OCI-LY7 (cell line): ENCODE data around the gene CDKAL1. TPM values are rescaled to one million over a fixed set of nuclear protein-coding genes. Genes with fewer than 3 reads are reported as not detected.

ENCODE experiments used
- BruUV-seq: library from RNA; stranded (reverse); fragments of 400-500 nt; replicated peaks from 2 replicates; lab custom pipeline; 2021; lab: Mats Ljungman, UMichigan
- CTCF ChIA-PET: fragments of 300-600 bp; sonication (Branson Sonifier 250); formaldehyde crosslinking; loops from one replicate; lab custom pipeline; 2022; ENCODE audit warnings: antibody characterized with exemption; ENCODE audit not compliant: unreplicated experiment; lab: Charles Lee
- POLR2A ChIA-PET: fragments of 300-600 bp; sonication (Branson Sonifier 250); formaldehyde crosslinking; loops from one replicate; lab custom pipeline; 2022; ENCODE audit warnings: antibody characterized with exemption; lab: Charles Lee
- DNase-seq: peaks from one replicate; pipeline ENCODE4 v3.0.0-alpha.2; 2015; ENCODE audit warnings: low spot score
- H2AFZ ChIP-seq: fragments of 200-600 bp; sonication (generic), shearing (Covaris generic); 2 replicates; pipeline ENCODE4 v1.6.1; 2014; ENCODE audit warnings: mild to moderate bottlenecking, antibody characterized with exemption, low read length, moderate library complexity
- H3K27ac ChIP-seq: fragments of 200-600 bp; sonication (generic); 2 replicates; pipeline ENCODE4 v1.5.1; 2014; ENCODE audit warnings: mixed run types, low read depth, mild to moderate bottlenecking, moderate library complexity, low read length, inconsistent platforms; ENCODE audit not compliant: poor library complexity, severe bottlenecking
- H3K36me3 ChIP-seq: fragments of 200-600 bp; sonication (generic); 2 replicates; pipeline ENCODE4 v1.6.1; 2014; ENCODE audit warnings: mild to moderate bottlenecking, antibody characterized with exemption, low read length, moderate library complexity, mixed read lengths; ENCODE audit not compliant: insufficient read depth
- H3K4me1 ChIP-seq: fragments of 200-600 bp; sonication (generic); 2 replicates; pipeline ENCODE4 v1.5.1; 2014; ENCODE audit warnings: mild to moderate bottlenecking, low read length; ENCODE audit not compliant: insufficient read depth, poor library complexity, severe bottlenecking
- H3K4me2 ChIP-seq: fragments of 200-600 bp; sonication (generic); 2 replicates; pipeline ENCODE4 v1.6.1; 2014; ENCODE audit warnings: mild to moderate bottlenecking, low read length
- H3K4me3 ChIP-seq: fragments of 200-600 bp; sonication (generic); 2 replicates; pipeline ENCODE4 v1.5.1; 2014; ENCODE audit warnings: mild to moderate bottlenecking, low read depth, low read length; ENCODE audit not compliant: poor library complexity, severe bottlenecking
- H3K79me2 ChIP-seq: fragments of 200-600 bp; sonication (generic); 2 replicates; pipeline ENCODE4 v1.6.1; 2016; ENCODE audit warnings: low read depth, mild to moderate bottlenecking, low read length, moderate library complexity, mixed read lengths; ENCODE audit not compliant: insufficient read depth
- H3K9me2 ChIP-seq: fragments of 200-600 bp; sonication (generic); 2 replicates; pipeline ENCODE4 v1.6.1; 2016; ENCODE audit warnings: mild to moderate bottlenecking, low read length, mixed read lengths; ENCODE audit not compliant: insufficient read depth
- H3K9me3 ChIP-seq: fragments of 200-600 bp; sonication (generic); 2 replicates; pipeline ENCODE4 v1.6.1; 2014; ENCODE audit warnings: mild to moderate bottlenecking, mixed run types, low read length, mixed read lengths
- H4K20me1 ChIP-seq: fragments of 200-600 bp; sonication (generic); 2 replicates; pipeline ENCODE4 v1.6.1; 2014; ENCODE audit warnings: mild to moderate bottlenecking, antibody characterized with exemption, low read length, moderate library complexity, mixed read lengths; ENCODE audit not compliant: insufficient read depth
- CTCF ChIP-seq: fragments of 200-600 bp; sonication (generic); conservative IDR thresholded peaks from 2 replicates; pipeline ENCODE4 v1.5.1; 2014; ENCODE audit warnings: mild to moderate bottlenecking, antibody characterized with exemption, low read length, moderate library complexity, mixed read lengths
- EZH2phosphoT487 ChIP-seq: fragments of 200-600 bp; sonication (generic); IDR thresholded peaks from 2 replicates; pipeline ENCODE4 v1.6.1; 2018; ENCODE audit warnings: low read depth, borderline replicate concordance, mild to moderate bottlenecking, mixed run types, antibody characterized with exemption, low read length, moderate library complexity, mixed read lengths
- intact Hi-C: fragments of 100-400 bp; cut with micrococcal nuclease; formaldehyde crosslinking; loops from one replicate; pipeline ENCODE4 v1.10.0; 2022; ENCODE audit not compliant: unreplicated experiment
- total RNA-seq, 2 experiments: library from RNA; depleted of rRNA in 1 of 2; stranded (reverse); fragments of >200 nt in 1 of 2; shearing (Covaris generic) in 1 of 2; gene quantifications; 2 replicates each; pipeline ENCODE4 v1.2.3, GENCODE V29; 2014 to 2022

CDKAL1 gene
- total RNA-seq, 2 experiments from 2014 or later = 19.9 to 21.1 TPM

DNA sequence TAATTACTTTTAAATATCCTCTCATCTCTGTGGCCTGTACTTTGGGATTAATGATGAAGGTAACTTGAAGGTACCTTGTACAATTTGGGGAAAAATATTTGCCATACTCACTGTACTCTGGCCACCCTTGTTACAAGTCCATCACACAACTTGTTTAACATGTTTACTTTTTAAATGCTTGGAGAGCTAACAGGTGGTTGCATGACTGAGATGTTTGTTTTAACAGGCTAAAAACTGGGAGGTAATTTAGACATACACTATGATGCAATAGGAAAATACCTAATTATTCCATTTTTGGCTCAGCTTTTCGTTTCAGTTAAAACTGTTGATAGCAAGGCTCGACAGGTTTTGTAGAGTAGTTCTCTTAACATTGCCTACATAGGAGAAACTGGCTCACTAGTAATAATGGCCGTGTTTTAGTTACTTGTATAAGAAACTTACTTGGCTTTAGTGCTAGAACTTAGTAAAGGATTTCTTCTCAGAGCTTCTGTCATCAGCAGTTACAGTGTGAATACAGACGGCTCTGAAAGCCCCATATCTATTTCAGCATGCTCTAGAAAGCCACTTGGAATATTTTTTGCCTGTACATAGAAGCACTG lies 569.5 kb downstream of the CDKAL1 start:
- POLR2A ChIA-PET = interaction anchor here (1.2 kb wide), 1 partner anchor 485 kb away, joined by 3 read pairs; no protein-coding TSS in a partner anchor
- intact Hi-C loops = no loop called here

DNA sequence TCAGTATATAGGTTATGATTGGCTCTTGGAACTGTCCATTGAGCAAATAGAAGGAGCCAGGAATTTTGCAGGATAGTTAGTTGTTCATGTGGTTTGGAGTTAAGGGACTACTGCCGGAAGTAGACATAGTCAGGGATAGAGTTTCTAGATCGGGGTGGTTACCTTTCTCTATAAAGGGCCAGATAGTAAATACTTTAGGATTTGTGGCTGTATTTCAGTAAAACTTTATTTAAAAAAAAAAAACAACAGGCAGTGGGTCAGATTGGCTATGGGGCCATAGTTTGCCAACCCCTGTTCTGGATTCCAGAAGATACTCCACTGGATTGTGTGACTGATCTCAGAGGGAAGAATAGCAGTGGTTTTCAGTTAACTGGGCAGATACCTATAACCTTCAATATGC lies 570.0 kb downstream of the CDKAL1 start:
- Histone ChIP-seq H3K9me3 (no peaks in the 10 kb centered on the region), H3K36me3 (no peaks in the 10 kb centered on the region), H3K4me2 (no peak overlapping the region), H3K4me3 (no peak overlapping the region), H4K20me1 (no peaks in the 10 kb centered on the region), H3K9me2 (no peaks in the 10 kb centered on the region), H3K79me2 (no peaks in the 10 kb centered on the region), H3K4me1 (peaks cover 11% of the 10 kb centered on the region), H3K27ac (no peak overlapping the region), H2AFZ (no peak overlapping the region)
- CTCF ChIA-PET = no interaction called here
- intact Hi-C loops = no loop called here
- TF ChIP-seq CTCF (no peak), EZH2phosphoT487 (no peak)
- no peak for DNase-seq
- POLR2A ChIA-PET = interaction anchor here (1.2 kb wide), 1 partner anchor 484 kb away, joined by 3 read pairs; no protein-coding TSS in a partner anchor
- no TSS peak for BruUV-seq

More for the DNA sequence above, 569.5 kb downstream of the CDKAL1 start:
- Histone ChIP-seq H3K9me3 (no peaks in the 10 kb centered on the region), H3K9me2 (no peaks in the 10 kb centered on the region), H3K79me2 (no peaks in the 10 kb centered on the region), H3K4me3 (no peak overlapping the region), H3K27ac (no peak overlapping the region), H2AFZ (no peak overlapping the region), H3K36me3 (no peaks in the 10 kb centered on the region), H4K20me1 (no peaks in the 10 kb centered on the region), H3K4me2 (no peak overlapping the region), H3K4me1 (peaks cover 11% of the 10 kb centered on the region)
- no peak for TF ChIP-seq EZH2phosphoT487
- TF ChIP-seq CTCF = no peak
- CTCF ChIA-PET = no interaction called here
- no TSS peak for BruUV-seq
- DNase-seq = no peak

- intact Hi-C loops = no loop called here
- Histone ChIP-seq H2AFZ (no peak overlapping the region), H3K36me3 (no peaks in the 10 kb centered on the region), H3K79me2 (no peaks in the 10 kb centered on the region), H3K27ac (no peak overlapping the region), H3K4me1 (peaks cover 21% of the 10 kb centered on the region), H3K4me2 (no peak overlapping the region), H3K9me2 (no peaks in the 10 kb centered on the region), H3K9me3 (no peaks in the 10 kb centered on the region), H3K4me3 (no peak overlapping the region), H4K20me1 (no peaks in the 10 kb centered on the region)
- DNase-seq = no peak
- TF ChIP-seq EZH2phosphoT487 = no peak
- TF ChIP-seq CTCF = no peak
- ChIA-PET POLR2A (no interaction called here), CTCF (no interaction called here)
- BruUV-seq = no TSS peak
Measured at GRCh38 chr6:21107796-21108195, 573.5 kb downstream of the CDKAL1 start.
